Stimulated activated CD4-positive, alpha-beta T cell treated with anti-CD3 and anti-CD28 coated beads, Interleukin-1b, Interleukin-23, amount 100 ng/mL, for 1 hour (primary cell): Measurements from ENCODE around the gene GGT7.
"Not testable (repeated sequence)": the region's sequence is repeated elsewhere in the genome, so short reads cannot be mapped to it uniquely, and the experiment has no call there.

ENCODE experiments used
- DNase-seq, 2 donors: peaks; one replicate each; pipeline ENCODE4 v3.0.0-alpha.2; 2020; ENCODE audit warnings: low read depth in 2 of 2

GGT7 gene

GRCh38 chr20:34883087-34883688 lies 10.5 kb upstream of the GGT7 start:
- no peak for DNase-seq

GRCh38 chr20:34881689-34882088 lies 9.0 kb upstream of the GGT7 start:
- no peak for DNase-seq

DNA sequence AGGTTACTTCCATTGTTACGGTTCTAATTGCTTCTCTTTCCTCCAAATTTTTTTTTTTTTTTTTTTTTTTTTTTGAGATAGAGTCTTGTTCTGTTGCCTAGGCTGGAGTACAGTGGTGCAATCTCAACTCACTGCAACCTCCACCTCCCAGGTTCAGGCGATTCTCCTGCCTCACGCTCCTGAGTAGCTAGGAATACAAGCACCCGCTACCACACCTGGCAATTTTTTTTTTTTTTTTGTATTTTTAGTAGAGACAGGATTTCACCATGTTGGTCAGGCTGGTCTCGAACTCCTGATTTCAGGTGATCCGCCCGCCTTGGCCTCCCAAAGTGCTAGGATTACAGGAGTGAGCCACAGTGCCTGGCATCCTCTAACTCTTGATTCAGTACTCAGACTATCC lies 8.3 kb upstream of the GGT7 start:
- not testable (repeated sequence) for DNase-seq

- no peak for DNase-seq
Measured at GRCh38 chr20:34880215-34880850, 7.7 kb upstream of the GGT7 start.

GRCh38 chr20:34876406-34877282 lies 4.0 kb upstream of the GGT7 start, which contains the start of gene ACSS2:
ACSS2 (plus strand) TSS chr20:34876612; CDS start chr20:34876646, 34 bp downstream.
- DNase-seq = peak; percentile 85 to 97

- DNase-seq = no peak
Measured at GRCh38 chr20:34875642-34876405, 3.2 kb upstream of the GGT7 start.

- DNase-seq = peak in 1 of 2 donors; percentile 37
Measured at GRCh38 chr20:34874094-34874654, 1.5 kb upstream of the GGT7 start.

GRCh38 chr20:34873583-34874093 lies 982 bp upstream of the GGT7 start:
- no peak for DNase-seq

GRCh38 chr20:34871966-34872621 lies 562 bp downstream of the GGT7 start:
- DNase-seq = no peak

GRCh38 chr20:34871320-34871926 lies 1.2 kb downstream of the GGT7 start:
- no peak for DNase-seq

DNA sequence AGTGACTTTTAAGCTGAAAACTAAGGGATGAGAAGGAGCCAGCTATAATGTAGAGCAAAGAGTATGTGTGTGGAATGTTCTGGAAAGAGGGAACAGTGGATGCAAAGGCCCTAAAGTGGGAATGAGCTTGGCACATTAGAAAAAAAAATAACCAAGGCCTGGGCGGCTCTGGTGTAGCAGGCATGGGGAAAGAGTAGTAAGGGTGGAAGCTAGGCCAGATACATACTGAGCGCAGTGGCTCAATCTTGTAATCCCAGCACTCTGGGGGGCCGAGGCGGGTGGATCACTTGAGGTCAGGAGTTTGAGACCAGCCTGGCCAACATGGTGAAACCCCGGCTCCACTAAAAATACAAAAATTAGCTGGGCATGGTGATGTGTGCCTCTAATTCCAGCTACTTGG lies 8.4 kb downstream of the GGT7 start:
- no peak for DNase-seq

DNA sequence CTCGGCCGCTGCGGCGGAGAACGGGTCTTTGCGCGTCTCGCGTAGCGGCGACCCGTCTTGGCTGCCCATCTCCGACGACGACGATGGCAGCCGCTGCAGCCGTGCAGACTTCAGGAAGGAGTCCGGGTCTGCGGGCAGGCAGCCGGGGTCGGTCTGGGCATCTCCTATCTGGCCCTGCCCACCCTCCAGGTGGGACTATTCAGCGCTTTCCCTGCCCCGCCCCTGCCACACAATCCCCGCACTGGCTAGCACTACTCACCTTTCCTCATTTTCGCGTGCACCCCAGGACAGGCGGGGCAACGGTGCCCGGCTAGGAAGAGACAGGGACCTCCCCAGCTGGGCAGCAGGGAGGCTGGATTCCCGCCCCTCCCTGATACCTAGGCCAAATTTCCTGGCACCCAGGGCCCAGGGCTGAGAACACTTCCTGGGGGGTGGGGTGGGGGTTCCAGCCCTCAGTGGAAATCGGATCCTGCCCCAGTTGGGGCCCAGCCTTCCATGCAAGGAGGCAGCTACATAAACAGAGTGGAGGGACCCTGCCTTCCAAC lies 9.2 kb downstream of the GGT7 start:
- no peak for DNase-seq

DNA sequence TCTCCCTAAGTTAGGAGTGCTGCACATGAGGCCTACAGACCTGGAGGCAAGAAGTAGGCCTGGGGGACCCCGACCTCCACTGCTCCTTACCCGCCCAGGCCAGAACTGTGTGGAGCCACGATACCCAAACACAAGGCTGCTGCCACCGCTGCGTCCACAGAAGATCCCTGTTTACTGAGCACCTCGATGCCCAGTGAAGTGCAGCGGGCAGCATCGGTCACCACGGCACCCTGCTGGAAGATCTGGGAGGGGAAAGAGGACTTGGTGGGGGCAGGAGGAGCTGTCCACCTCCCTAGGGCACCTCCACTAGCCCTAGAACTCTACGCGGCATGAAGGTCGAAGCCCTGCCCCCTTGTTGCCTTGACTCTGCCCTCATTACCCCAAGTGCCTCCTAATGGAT lies 9.9 kb downstream of the GGT7 start:
- no peak for DNase-seq

DNA sequence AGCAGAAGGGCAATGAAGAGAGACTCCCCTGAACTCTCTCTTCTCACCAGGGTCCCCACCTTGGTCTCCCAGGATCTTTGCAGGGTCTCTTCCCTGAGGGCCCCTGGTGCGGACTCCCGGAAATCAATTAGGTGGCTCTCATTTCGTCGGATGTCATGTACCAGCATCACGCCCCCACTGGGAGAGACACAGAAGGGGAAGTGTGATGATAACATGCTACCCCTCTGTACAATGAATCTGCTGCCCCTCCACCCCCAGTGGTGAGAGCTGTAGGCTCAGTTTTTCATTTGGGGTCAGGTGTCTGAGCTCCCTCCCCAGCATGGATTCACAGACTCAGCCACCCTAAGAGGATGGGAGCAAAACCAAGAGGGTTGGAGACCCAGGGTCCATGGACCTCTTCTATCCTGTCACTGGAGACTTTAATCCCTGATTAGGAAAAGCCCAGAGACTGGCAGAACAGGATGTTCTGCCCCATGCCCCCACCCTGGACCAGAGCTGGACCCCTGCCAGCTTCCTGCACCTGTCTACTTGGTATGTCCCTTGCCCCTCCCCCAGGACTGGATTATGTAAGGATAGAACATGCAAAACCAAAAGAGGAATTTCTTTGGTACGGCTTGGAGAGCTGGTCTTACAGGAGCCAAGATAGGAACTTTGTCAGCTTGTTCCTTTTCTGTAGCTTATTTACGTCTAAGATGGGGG lies 11.1 kb downstream of the GGT7 start:
- no peak for DNase-seq

GRCh38 chr20:34859826-34860545 lies 12.7 kb downstream of the GGT7 start:
- no peak for DNase-seq

DNA sequence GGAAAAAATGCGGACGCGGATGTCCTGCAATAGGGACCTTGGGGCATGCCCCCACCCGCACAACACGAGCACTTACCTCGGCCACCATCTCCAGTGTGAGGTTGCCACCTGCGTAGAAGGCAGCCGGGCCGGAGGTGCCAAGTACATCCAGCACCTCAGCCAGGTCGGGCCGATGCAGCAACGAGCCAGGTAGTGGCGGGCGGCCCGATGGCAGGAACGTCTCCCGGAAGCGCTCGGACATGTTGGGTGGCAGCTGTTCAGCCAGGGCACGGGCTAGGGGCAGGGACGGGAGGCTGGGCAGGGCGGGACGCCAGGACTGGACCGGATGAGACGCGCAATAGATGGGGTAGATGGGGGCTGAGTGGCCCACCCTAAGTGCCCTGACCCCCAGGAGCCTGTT lies 13.3 kb downstream of the GGT7 start:
- DNase-seq = no peak

- no peak for DNase-seq
Measured at GRCh38 chr20:34852298-34852697, 20.4 kb downstream of the GGT7 start.

- no peak for DNase-seq
Measured at GRCh38 chr20:34850969-34851368, 21.7 kb downstream of the GGT7 start.

GRCh38 chr20:34849778-34850177 lies 22.9 kb downstream of the GGT7 start:
- no peak for DNase-seq
